Thyroid gland (tissue), 4 donors: ENCODE data around the gene LDB2.

Experiments used
- CTCF ChIP-seq, 6 experiments: fragments of 200-600 bp in 3 of 6; fragments of 450-650 bp in 3 of 6; sonication (generic) in 3 of 6; IDR thresholded peaks; one replicate each; pipeline ENCODE4 v1.5.1; 2016 to 2019; ENCODE audit warnings: antibody characterized with exemption in 6 of 6, mild to moderate bottlenecking in 2 of 6, inconsistent platforms in 1 of 6, moderate library complexity in 1 of 6
- POLR2A ChIP-seq, 2 donors: fragments of 450-650 bp; IDR thresholded peaks; one replicate each; pipeline ENCODE4 v1.6.1; 2017; ENCODE audit warnings: antibody characterized with exemption in 2 of 2, mild to moderate bottlenecking in 2 of 2, moderate library complexity in 1 of 2

- TF ChIP-seq CTCF (IDR thresholded peaks at IDR 0.05): no peak
- no peak for TF ChIP-seq POLR2A (IDR thresholded peaks at IDR 0.05)
Measured at GRCh38 chr4:16875487-16875886, 23.0 kb downstream of the LDB2 start.
